HG02870 (cell line): Measurements from ENCODE around the gene OR4K5.
"Not testable (repeated sequence)": the region's sequence is repeated elsewhere in the genome, so short reads cannot be mapped to it uniquely, and the experiment has no call there.

Source experiments
- ATAC-seq: cut with Tn5 transposase; IDR thresholded peaks from one replicate; pipeline ENCODE4 v1.9.1; 2021; ENCODE audit warnings: mild to moderate bottlenecking, moderate library complexity; ENCODE audit not compliant: unreplicated experiment

Gene OR4K5

GRCh38 chr14:19920021-19920657 lies at the start of gene OR4K5:
TSS of gene OR4K5 (plus strand) at chr14:19920607. CDS start at chr14:19920607, 0 bp downstream.
- ATAC-seq = no peak

DNA sequence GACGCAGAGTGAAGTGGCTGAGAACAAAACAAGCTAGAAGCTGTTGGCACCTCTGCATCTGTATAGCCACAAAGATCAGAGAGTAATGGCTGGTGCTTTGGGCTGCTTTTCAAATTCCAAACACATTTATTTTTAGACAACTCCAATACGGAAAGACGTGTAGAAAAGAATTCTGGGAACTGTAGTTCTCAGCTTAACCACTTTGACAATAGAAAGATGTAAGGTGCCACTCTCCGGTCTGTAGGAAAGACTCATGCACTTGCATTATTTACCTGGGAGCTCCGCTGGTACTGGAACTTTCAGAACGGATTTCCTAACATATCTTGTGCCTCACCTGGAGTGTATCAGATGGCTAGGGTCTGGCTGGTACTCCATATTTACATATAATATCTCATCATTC lies 47.2 kb upstream of the OR4K5 start:
- ATAC-seq = no peak

- ATAC-seq = no peak
Observed at GRCh38 chr14:19874842-19875241, 45.6 kb upstream of the OR4K5 start, which contains the start of gene OR4K2. TSS of gene OR4K2 (plus strand) at chr14:19875142. CDS start at chr14:19876268, 1,126 bp downstream.

GRCh38 chr14:19878029-19878642 lies 42.3 kb upstream of the OR4K5 start:
- no peak for ATAC-seq

DNA sequence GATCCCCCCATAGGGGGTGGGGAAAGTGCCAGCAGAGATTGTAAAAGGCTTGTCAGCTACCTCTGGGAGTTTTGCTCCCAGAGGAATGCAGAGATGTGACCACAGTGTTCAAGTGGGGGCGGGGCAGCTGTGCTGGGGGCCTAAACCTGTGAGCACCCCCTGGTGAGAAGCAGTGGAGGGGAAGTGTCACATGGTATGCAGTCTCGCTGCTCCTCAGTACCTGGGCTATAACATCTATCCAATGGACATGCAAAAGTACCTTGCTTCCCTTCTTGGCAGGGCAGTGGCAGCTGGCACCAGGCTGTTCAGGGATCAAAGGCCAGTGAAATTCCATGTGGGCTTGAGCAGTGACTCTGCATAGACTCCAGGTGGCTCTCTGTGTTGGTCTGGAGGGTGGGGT lies 25.1 kb upstream of the OR4K5 start:
- no peak for ATAC-seq

DNA sequence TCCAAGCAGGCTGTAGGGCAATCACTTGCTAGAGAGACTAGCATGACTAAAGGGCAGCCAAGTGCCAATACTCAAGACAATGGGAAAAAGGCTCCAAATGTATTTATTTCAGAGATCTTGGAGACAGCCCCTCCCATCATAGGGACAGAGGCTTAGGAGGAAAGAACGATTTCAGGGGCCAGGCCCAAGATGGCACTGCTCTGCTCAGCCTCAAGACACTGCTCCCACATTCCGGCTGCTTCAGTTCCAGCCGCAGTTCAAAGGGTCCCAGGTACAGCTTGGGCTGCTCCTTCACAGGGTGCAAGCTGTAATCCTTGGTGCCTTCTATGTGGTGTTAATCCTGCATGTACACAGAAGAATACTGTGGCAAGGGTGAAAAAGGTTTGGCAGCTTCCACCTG lies 19.4 kb upstream of the OR4K5 start:
- no peak for ATAC-seq

- ATAC-seq = no peak
Observed at GRCh38 chr14:19902409-19902808, 18.0 kb upstream of the OR4K5 start.

- ATAC-seq = no peak
Observed at GRCh38 chr14:19906665-19907064, 13.7 kb upstream of the OR4K5 start.

GRCh38 chr14:19911114-19911513 lies 9.3 kb upstream of the OR4K5 start:
- ATAC-seq = no peak

GRCh38 chr14:19917243-19917642 lies 3.2 kb upstream of the OR4K5 start:
- no peak for ATAC-seq

DNA sequence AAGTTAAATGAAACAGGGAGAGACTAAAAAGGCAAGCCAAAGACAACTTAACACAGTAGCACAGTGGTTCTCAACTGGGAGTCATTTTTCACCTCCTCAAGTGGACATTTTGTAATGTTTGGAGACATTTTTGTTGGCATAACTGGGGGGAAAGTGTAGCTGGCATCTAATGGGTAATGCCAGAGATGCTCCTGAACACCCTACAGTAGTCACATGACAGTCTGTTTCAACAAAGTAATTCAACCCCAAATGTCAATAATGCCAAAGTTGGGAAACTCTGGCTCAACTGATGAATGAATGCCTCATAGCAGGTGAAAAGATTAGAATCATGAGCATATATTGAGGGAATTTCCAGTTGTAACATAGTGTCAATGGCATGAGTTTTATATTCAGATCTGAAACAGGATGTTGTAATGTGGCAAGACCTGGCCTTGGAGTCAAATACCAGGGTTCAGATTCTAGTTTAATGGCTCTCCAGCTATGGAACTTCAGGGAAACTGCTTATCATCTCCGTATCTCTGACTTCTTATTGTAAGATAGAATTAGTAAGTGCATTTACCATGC lies 2.4 kb upstream of the OR4K5 start:
- no peak for ATAC-seq

DNA sequence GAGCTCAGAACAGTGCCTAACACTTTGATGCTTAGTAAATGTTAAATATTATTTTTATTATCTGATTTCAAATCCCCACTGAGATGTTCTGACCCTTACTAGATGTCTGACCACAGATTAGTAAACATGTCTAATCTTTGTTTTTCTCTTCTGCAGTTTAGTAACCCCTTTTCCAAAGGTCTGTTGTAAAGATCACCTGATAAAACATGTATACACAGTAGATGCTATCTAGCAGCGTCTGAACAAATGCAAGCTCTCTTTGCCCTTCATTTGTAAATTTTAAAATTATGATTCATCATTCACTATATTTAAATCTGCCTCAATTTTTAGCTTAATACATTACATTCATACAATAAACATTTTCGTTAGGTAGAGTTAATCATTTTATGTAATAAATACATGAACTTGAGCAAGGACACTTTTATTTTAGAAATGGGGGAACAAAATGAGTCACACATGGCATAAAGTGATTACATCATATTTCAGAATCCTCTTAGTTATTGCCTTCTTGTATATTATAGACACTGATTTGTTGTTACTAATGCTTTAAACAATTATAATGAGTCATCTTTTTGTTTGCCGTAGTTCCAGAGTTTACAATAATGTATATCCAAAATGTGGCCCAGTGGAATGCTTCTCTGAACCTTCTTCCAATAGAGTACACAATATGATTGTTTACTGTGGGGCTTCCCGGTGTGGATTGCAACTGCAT lies 1.7 kb upstream of the OR4K5 start:
- no peak for ATAC-seq

GRCh38 chr14:19930617-19931016 lies 10.2 kb downstream of the OR4K5 start, which contains the start of gene OR4K1:
TSS of gene OR4K1 (plus strand) at chr14:19930917. CDS start at chr14:19935667, 4,750 bp downstream.
- no peak for ATAC-seq

DNA sequence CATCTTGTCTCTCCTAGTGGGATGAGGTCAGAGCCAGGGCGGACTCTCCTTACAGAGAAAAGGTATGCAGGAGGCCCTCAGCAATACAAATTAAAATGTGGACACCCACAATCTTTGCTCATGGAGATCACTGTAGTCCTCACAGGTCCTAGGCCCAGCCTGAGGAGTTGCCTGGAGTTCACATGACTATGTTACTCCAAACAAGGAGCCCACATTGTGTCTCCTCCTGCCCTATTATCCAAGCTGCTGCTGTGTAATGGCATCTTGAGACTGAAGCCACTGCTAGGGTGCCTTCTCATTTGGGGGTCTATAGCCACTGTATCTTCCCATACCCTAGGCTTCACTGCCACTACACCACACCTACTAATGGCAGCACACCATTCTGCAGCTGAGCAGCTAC lies 21.3 kb downstream of the OR4K5 start:
- ATAC-seq = no peak

- ATAC-seq = no peak
Observed at GRCh38 chr14:19947413-19948090, 27.1 kb downstream of the OR4K5 start.

GRCh38 chr14:19949218-19949617 lies 28.8 kb downstream of the OR4K5 start:
- ATAC-seq = no peak

GRCh38 chr14:19969735-19970134 lies 49.3 kb downstream of the OR4K5 start:
- not testable (repeated sequence) for ATAC-seq
